HG03064 (cell line): Measurements from ENCODE around the gene CLASP2.
"Not testable (repeated sequence)": the region's sequence is repeated elsewhere in the genome, so short reads cannot be mapped to it uniquely, and the experiment has no call there.

Source experiments
- ATAC-seq: cut with Tn5 transposase; IDR thresholded peaks from one replicate; pipeline ENCODE4 v1.9.1; 2021; ENCODE audit warnings: low read depth; ENCODE audit not compliant: unreplicated experiment

The CLASP2 gene

GRCh38 chr3:33717866-33718594, at the start of gene CLASP2:
CLASP2 (minus strand) TSS chr3:33718254; CDS start chr3:33718002, 252 bp downstream.
- peak; percentile 96 for ATAC-seq

- ATAC-seq = no peak
Observed at GRCh38 chr3:33758864-33759263, 40.8 kb upstream of the CLASP2 start.

- ATAC-seq = no peak
Observed at GRCh38 chr3:33758281-33758680, 40.2 kb upstream of the CLASP2 start.

- ATAC-seq = not testable (repeated sequence)
Observed at GRCh38 chr3:33754391-33754790, 36.3 kb upstream of the CLASP2 start.

- ATAC-seq = no peak
Observed at GRCh38 chr3:33751336-33751735, 33.3 kb upstream of the CLASP2 start.

GRCh38 chr3:33750211-33750548, 32.1 kb upstream of the CLASP2 start:
- no peak for ATAC-seq

- ATAC-seq = no peak
Observed at GRCh38 chr3:33749546-33750210, 31.6 kb upstream of the CLASP2 start.

GRCh38 chr3:33746416-33747116, 28.5 kb upstream of the CLASP2 start:
- no peak for ATAC-seq

- ATAC-seq = no peak
Observed at GRCh38 chr3:33737146-33737545, 19.1 kb upstream of the CLASP2 start.

GRCh38 chr3:33732394-33732793, 14.3 kb upstream of the CLASP2 start:
- ATAC-seq = no peak

GRCh38 chr3:33729993-33730392, 11.9 kb upstream of the CLASP2 start:
- ATAC-seq = no peak

- no peak for ATAC-seq
Observed at GRCh38 chr3:33724256-33724655, 6.2 kb upstream of the CLASP2 start.

- ATAC-seq = no peak
Observed at GRCh38 chr3:33722626-33723370, 4.7 kb upstream of the CLASP2 start.

GRCh38 chr3:33722191-33722590, 4.1 kb upstream of the CLASP2 start:
- ATAC-seq = no peak

GRCh38 chr3:33718595-33718907, 497 bp upstream of the CLASP2 start:
- no peak for ATAC-seq

- peak; percentile 65 for ATAC-seq
Observed at GRCh38 chr3:33717616-33717865, 513 bp downstream of the CLASP2 start.

- ATAC-seq = no peak
Observed at GRCh38 chr3:33716227-33716626, 1.8 kb downstream of the CLASP2 start.

GRCh38 chr3:33711100-33711499, 7.0 kb downstream of the CLASP2 start:
- ATAC-seq = no peak

- ATAC-seq = no peak
Observed at GRCh38 chr3:33706056-33706455, 12.0 kb downstream of the CLASP2 start.

GRCh38 chr3:33704891-33705290, 13.2 kb downstream of the CLASP2 start:
- ATAC-seq = no peak

- ATAC-seq = no peak
Observed at GRCh38 chr3:33699275-33699674, 18.8 kb downstream of the CLASP2 start.
